ENCODE data around the gene HSPA2. TPM values are rescaled to one million over a fixed set of nuclear protein-coding genes. Genes with fewer than 3 reads are reported as not detected.

The HSPA2 gene
- total RNA-seq, 2 donors from 2014 or later: 4.0 to 19.7 TPM

DNA sequence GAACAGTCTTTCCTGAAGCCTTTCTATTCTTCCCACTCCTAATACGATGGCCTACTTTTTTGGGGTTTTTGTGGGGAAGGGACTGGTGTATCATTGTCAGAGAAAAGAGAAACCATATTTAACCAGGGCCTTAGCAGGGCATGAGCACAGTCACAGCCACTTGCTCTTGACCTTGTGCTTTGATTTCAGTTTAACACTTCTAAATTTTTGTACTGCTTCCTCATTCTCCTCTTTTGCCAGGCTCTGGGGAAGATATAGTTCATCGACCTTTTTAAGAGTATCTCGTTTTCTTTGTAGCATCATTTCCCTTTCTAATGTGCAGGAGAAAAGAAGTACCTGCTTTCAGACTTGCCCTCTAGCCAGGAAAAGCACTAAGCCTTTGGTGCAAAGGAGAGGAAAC lies 33.8 kb upstream of the HSPA2 start:
- intact Hi-C loops (cut with DNase I): no loop called here
- Histone ChIP-seq H3K9me3 (no peaks in the 10 kb centered on the region), H3K36me3 (replicated peaks in 1 of 2; ENCODE audit: insufficient read depth in 1 of 2, low read depth in 2 of 2) (no peaks in the 10 kb centered on the region), H3K4me3 (no peak overlapping the region), H3K27me3 (no peaks in the 10 kb centered on the region), H3K27ac (peak overlapping the region in 2 of 4 donors; percentile 31 to 99), H3K4me1 (peaks cover 52% of the 10 kb centered on the region)
- ATAC-seq: no peak
- 36% methylated on average over 3 of the region's 3 CpGs for WGBS, 2 donors
- TF ChIP-seq, protein P1, sequence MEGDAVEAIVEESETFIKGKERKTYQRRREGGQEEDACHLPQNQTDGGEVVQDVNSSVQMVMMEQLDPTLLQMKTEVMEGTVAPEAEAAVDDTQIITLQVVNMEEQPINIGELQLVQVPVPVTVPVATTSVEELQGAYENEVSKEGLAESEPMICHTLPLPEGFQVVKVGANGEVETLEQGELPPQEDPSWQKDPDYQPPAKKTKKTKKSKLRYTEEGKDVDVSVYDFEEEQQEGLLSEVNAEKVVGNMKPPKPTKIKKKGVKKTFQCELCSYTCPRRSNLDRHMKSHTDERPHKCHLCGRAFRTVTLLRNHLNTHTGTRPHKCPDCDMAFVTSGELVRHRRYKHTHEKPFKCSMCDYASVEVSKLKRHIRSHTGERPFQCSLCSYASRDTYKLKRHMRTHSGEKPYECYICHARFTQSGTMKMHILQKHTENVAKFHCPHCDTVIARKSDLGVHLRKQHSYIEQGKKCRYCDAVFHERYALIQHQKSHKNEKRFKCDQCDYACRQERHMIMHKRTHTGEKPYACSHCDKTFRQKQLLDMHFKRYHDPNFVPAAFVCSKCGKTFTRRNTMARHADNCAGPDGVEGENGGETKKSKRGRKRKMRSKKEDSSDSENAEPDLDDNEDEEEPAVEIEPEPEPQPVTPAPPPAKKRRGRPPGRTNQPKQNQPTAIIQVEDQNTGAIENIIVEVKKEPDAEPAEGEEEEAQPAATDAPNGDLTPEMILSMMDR (IDR thresholded peaks at IDR 0.05): no peak
- TF ChIP-seq POLR2A (IDR thresholded peaks at IDR 0.05): no peak
- DNase-seq: no peak

- H3K27ac ChIP-seq: peak overlapping the region in 1 of 4 donors; percentile 99
- ATAC-seq: no peak
- DNase-seq: peak in 3 of 4 donors; percentile 21 to 48 (median 32)
- H3K4me1 ChIP-seq: peaks cover 44% of the 10 kb centered on the region
- TF ChIP-seq, protein P1 (IDR thresholded peaks at IDR 0.05): no peak
- TF ChIP-seq POLR2A (IDR thresholded peaks at IDR 0.05): no peak
- H3K36me3 ChIP-seq (replicated peaks in 1 of 2; ENCODE audit: insufficient read depth in 1 of 2, low read depth in 2 of 2): no peaks in the 10 kb centered on the region
- H3K4me3 ChIP-seq: no peak overlapping the region
- 74% methylated on average over 4 of the region's 4 CpGs for WGBS, 2 donors
- no peaks in the 10 kb centered on the region for H3K9me3 ChIP-seq
- no peaks in the 10 kb centered on the region for H3K27me3 ChIP-seq
- intact Hi-C loops (cut with DNase I): no loop called here
These were observed 33.0 kb upstream of the HSPA2 start for GRCh38 chr14:64507376-64508156.

DNA sequence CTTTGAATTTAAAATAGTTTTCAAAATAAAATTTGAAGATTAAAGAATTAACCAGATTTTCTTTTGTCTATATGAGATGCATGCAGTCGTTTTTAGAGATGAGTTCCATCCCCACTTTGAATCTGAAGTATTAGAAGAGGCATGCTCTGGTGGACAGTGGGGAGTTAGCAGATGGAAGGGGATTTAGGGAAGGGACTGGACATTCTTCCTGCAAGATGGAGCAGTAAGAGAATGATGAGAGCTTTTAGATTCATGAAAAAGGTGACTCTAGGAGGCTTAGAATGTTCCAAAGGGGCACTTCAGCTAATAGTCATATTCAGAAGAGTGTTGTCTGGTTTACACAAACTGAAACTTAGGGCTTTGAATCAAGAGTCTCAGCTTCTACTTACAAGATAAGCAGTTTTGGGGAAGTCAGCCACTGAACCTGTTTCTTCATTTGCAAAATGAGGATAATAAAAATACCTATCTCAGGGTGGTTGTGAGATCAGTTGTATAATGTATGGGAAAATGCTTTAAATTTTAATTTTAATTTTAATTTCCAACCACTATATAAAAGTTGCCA lies 32.2 kb upstream of the HSPA2 start:
- no peak for ATAC-seq
- Histone ChIP-seq H3K9me3 (no peaks in the 10 kb centered on the region), H3K36me3 (replicated peaks in 1 of 2; ENCODE audit: insufficient read depth in 1 of 2, low read depth in 2 of 2) (no peaks in the 10 kb centered on the region), H3K27ac (no peak overlapping the region), H3K27me3 (no peaks in the 10 kb centered on the region), H3K4me3 (no peak overlapping the region), H3K4me1 (peaks cover 40% of the 10 kb centered on the region)
- no peak for DNase-seq
- intact Hi-C loops (cut with DNase I): no loop called here
- WGBS, 2 donors: 23 to 39% methylated on average over 1 of the region's 1 CpG
- TF ChIP-seq POLR2A (IDR thresholded peaks at IDR 0.05): no peak
- TF ChIP-seq, protein P1 (IDR thresholded peaks at IDR 0.05): no peak

GRCh38 chr14:64509036-64509435 lies 31.5 kb upstream of the HSPA2 start:
- ATAC-seq: no peak
- Histone ChIP-seq H3K9me3 (no peaks in the 10 kb centered on the region), H3K4me1 (peaks cover 40% of the 10 kb centered on the region), H3K27ac (no peak overlapping the region), H3K27me3 (no peaks in the 10 kb centered on the region), H3K36me3 (replicated peaks in 1 of 2; ENCODE audit: insufficient read depth in 1 of 2, low read depth in 2 of 2) (no peaks in the 10 kb centered on the region), H3K4me3 (no peak overlapping the region)
- DNase-seq: no peak
- intact Hi-C loops (cut with DNase I): no loop called here
- TF ChIP-seq POLR2A (IDR thresholded peaks at IDR 0.05): no peak
- TF ChIP-seq, protein P1 (IDR thresholded peaks at IDR 0.05): no peak
- WGBS, 2 donors: 91 to 92% methylated on average over 6 to 8 of the region's 8 CpGs
